ENCODE results near the gene MYO9B. TPM values are rescaled to one million over a fixed set of nuclear protein-coding genes. Genes with fewer than 3 reads are reported as not detected.
"Not testable (repeated sequence)": the region's sequence is repeated elsewhere in the genome, so short reads cannot be mapped to it uniquely, and the experiment has no call there.

MYO9B gene
- total RNA-seq, 8 experiments from 2014 or later = 16.4 to 43.5 (median 27.3) TPM

- 20 to 100% (median 83%) methylated on average over 1 to 4 of the region's 9 CpGs; no CpG with 5 or more reads in 5 of the 10 experiments for WGBS, 10 experiments
- in situ Hi-C loops (cut with MboI; ENCODE audit: low pct_unique_long_range_greater_than_20kb in 2 of 9, low sequenced_read_pairs in 9 of 9, unreplicated experiment in 9 of 9) = no loop called here
- H3K4me3 ChIP-seq = no peak overlapping the region
- no peak for ATAC-seq (replicated peaks in 6 of 8)
- no peak overlapping the region for H3K27ac ChIP-seq
- peaks cover 0 to 13% of the 10 kb centered on the region in 2 donors for H3K4me1 ChIP-seq (replicated peaks in 1 of 2)
These were observed 53.2 kb downstream of the MYO9B start for GRCh38 chr19:17128820-17129219.

DNA sequence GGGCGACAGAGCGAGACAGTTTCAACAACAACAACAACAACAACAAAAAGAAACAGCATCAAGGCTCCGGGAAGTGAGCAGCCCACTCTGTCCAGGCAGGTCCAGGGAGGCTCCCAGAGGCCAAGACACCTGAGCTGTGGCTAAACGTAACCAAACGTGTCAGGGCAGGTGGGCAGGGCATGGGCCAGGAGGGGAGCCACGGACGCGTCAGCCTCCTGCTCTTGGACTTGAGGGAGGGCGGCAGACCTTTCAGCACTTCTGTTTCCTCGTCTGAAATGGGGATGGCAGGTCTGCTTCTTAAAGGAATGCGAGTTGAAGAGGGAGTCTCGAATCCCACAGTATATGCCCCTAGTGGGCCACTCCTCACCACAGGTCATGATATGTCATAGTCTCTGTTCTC, 53.8 kb downstream of the MYO9B start:
- Histone ChIP-seq H3K4me1 (replicated peaks in 1 of 2) (peaks cover 0 to 13% of the 10 kb centered on the region in 2 donors), H3K27ac (no peak overlapping the region), H3K4me3 (no peak overlapping the region)
- 83 to 100% (median 89%) methylated on average over 1 to 7 of the region's 12 CpGs; no CpG with 5 or more reads in 5 of the 10 experiments for WGBS, 10 experiments
- in situ Hi-C loops (cut with MboI; ENCODE audit: low pct_unique_long_range_greater_than_20kb in 2 of 9, low sequenced_read_pairs in 9 of 9, unreplicated experiment in 9 of 9) = no loop called here
- ATAC-seq (replicated peaks in 6 of 8) = no peak

- 0 to 56% (median 10%) methylated on average over 1 to 12 of the region's 30 CpGs; no CpG with 5 or more reads in 3 of the 10 experiments for WGBS, 10 experiments
- peak; percentile 94 to 99 (median 96) for ATAC-seq (replicated peaks in 6 of 8)
- H3K4me3 ChIP-seq = peak overlapping the region in 3 of 5 donors; percentile 5 to 20 (median 10)
- peaks cover 16 to 18% of the 10 kb centered on the region in 2 donors for H3K4me1 ChIP-seq (replicated peaks in 1 of 2)
- in situ Hi-C loops (cut with MboI; ENCODE audit: low pct_unique_long_range_greater_than_20kb in 2 of 9, low sequenced_read_pairs in 9 of 9, unreplicated experiment in 9 of 9) = no loop called here
- peak overlapping the region; percentile 73 to 91 for H3K27ac ChIP-seq
These were observed 59.6 kb downstream of the MYO9B start for GRCh38 chr19:17135001-17135853.

DNA sequence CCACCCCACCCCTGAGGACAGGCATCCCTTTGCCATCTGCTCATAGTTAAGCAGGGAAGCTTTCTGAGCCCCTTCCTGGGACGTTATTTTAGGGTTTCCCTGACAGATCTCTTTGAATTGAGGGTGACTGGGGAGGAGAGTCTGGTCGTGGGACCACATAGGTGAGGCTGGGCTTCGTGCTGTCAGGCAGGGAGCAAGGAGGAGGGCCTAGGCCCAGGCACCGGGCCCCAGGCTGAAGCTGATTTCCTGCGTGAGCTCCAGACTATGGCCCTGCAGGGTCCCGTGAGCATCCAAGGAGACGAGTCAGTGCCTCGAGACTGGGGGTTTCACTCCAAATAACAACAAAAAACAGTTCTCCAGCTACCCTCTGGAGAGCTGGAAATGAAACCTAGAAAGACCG, 60.4 kb downstream of the MYO9B start:
- Histone ChIP-seq H3K4me3 (no peak overlapping the region), H3K4me1 (replicated peaks in 1 of 2) (peaks cover 16 to 18% of the 10 kb centered on the region in 2 donors), H3K27ac (peak overlapping the region; percentile 73 to 91)
- ATAC-seq (replicated peaks in 6 of 8) = peak in 7 of 8 experiments; percentile 5 to 24 (median 13)
- WGBS, 10 experiments = 100% methylated on average over 1 of the region's 9 CpGs; no CpG with 5 or more reads in 9 of the 10 experiments
- in situ Hi-C loops (cut with MboI; ENCODE audit: low pct_unique_long_range_greater_than_20kb in 2 of 9, low sequenced_read_pairs in 9 of 9, unreplicated experiment in 9 of 9) = no loop called here

GRCh38 chr19:17136617-17137016, 61.0 kb downstream of the MYO9B start:
- no peak for ATAC-seq (replicated peaks in 6 of 8)
- 90 to 100% (median 100%) methylated on average over 1 to 9 of the region's 11 CpGs; no CpG with 5 or more reads in 4 of the 10 experiments for WGBS, 10 experiments
- in situ Hi-C loops (cut with MboI; ENCODE audit: low pct_unique_long_range_greater_than_20kb in 2 of 9, low sequenced_read_pairs in 9 of 9, unreplicated experiment in 9 of 9) = no loop called here
- Histone ChIP-seq H3K4me1 (replicated peaks in 1 of 2) (peaks cover 16 to 18% of the 10 kb centered on the region in 2 donors), H3K4me3 (no peak overlapping the region), H3K27ac (peak overlapping the region; percentile 73 to 91)

DNA sequence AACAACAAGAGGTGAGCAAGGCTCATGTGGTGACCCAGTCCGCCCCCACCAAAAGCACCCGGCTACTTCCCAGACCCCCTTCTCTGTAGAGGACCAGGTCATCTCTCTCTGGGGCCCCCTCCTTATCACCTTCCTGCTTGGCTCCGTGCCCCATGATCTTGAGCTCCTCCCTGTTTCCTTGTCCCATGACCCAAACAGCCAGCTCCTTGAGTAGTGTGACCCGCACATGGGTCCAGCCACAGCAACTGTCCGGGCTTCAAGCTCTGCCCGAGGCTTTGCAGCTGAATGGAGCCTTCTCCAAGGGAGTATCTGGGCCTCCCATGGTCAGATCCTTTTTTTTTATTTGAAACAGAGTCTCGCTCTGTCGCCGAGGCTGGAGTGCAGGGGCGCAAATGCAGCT, 61.8 kb downstream of the MYO9B start:
- in situ Hi-C loops (cut with MboI; ENCODE audit: low pct_unique_long_range_greater_than_20kb in 2 of 9, low sequenced_read_pairs in 9 of 9, unreplicated experiment in 9 of 9) = no loop called here
- H3K4me1 ChIP-seq (replicated peaks in 1 of 2) = peaks cover 16 to 18% of the 10 kb centered on the region in 2 donors
- 93 to 100% (median 100%) methylated on average over 1 to 7 of the region's 10 CpGs; no CpG with 5 or more reads in 5 of the 10 experiments for WGBS, 10 experiments
- no peak overlapping the region for H3K27ac ChIP-seq
- no peak for ATAC-seq (replicated peaks in 6 of 8)
- no peak overlapping the region for H3K4me3 ChIP-seq

- H3K4me3 ChIP-seq; H3K27ac ChIP-seq; in situ Hi-C loops (cut with MboI; ENCODE audit: low pct_unique_long_range_greater_than_20kb in 2 of 9, low sequenced_read_pairs in 9 of 9, unreplicated experiment in 9 of 9); ATAC-seq (replicated peaks in 6 of 8): not testable (repeated sequence)
- WGBS, 10 experiments = 87 to 100% (median 99%) methylated on average over 1 to 7 of the region's 10 CpGs; no CpG with 5 or more reads in 2 of the 10 experiments
- peaks cover 16 to 18% of the 10 kb centered on the region in 2 donors for H3K4me1 ChIP-seq (replicated peaks in 1 of 2)
These were observed 62.7 kb downstream of the MYO9B start for GRCh38 chr19:17138052-17138846.

GRCh38 chr19:17138937-17139598, 63.5 kb downstream of the MYO9B start:
- Histone ChIP-seq H3K27ac (no peak overlapping the region), H3K4me3 (no peak overlapping the region), H3K4me1 (replicated peaks in 1 of 2) (peaks cover 16 to 18% of the 10 kb centered on the region in 2 donors)
- in situ Hi-C loops (cut with MboI; ENCODE audit: low pct_unique_long_range_greater_than_20kb in 2 of 9, low sequenced_read_pairs in 9 of 9, unreplicated experiment in 9 of 9) = no loop called here
- WGBS, 10 experiments = 50 to 100% (median 91%) methylated on average over 1 to 7 of the region's 10 CpGs; no CpG with 5 or more reads in 2 of the 10 experiments
- no peak for ATAC-seq (replicated peaks in 6 of 8)

GRCh38 chr19:17144771-17145170, 69.2 kb downstream of the MYO9B start:
- H3K4me3 ChIP-seq; H3K27ac ChIP-seq; H3K4me1 ChIP-seq (replicated peaks in 1 of 2); in situ Hi-C loops (cut with MboI; ENCODE audit: low pct_unique_long_range_greater_than_20kb in 2 of 9, low sequenced_read_pairs in 9 of 9, unreplicated experiment in 9 of 9): not testable (repeated sequence)
- peak in 1 of 8 experiments; percentile 79 for ATAC-seq (replicated peaks in 6 of 8)
- 17 to 97% (median 80%) methylated on average over 1 to 9 of the region's 13 CpGs for WGBS, 10 experiments

GRCh38 chr19:17145546-17146497, 70.2 kb downstream of the MYO9B start:
- no peak for ATAC-seq (replicated peaks in 6 of 8)
- H3K27ac ChIP-seq = no peak overlapping the region
- no peak overlapping the region for H3K4me3 ChIP-seq
- in situ Hi-C loops (cut with MboI; ENCODE audit: low pct_unique_long_range_greater_than_20kb in 2 of 9, low sequenced_read_pairs in 9 of 9, unreplicated experiment in 9 of 9) = no loop called here
- 75 to 100% (median 97%) methylated on average over 1 to 6 of the region's 7 CpGs; no CpG with 5 or more reads in 1 of the 10 experiments for WGBS, 10 experiments
- H3K4me1 ChIP-seq (replicated peaks in 1 of 2) = no peaks in the 10 kb centered on the region

GRCh38 chr19:17148130-17148529, 72.6 kb downstream of the MYO9B start:
- Histone ChIP-seq H3K4me3 (no peak overlapping the region), H3K4me1 (replicated peaks in 1 of 2) (no peaks in the 10 kb centered on the region), H3K27ac (no peak overlapping the region)
- WGBS, 10 experiments = 84 to 100% (median 95%) methylated on average over 1 to 5 of the region's 5 CpGs; no CpG with 5 or more reads in 2 of the 10 experiments
- no peak for ATAC-seq (replicated peaks in 6 of 8)
- in situ Hi-C loops (cut with MboI; ENCODE audit: low pct_unique_long_range_greater_than_20kb in 2 of 9, low sequenced_read_pairs in 9 of 9, unreplicated experiment in 9 of 9) = no loop called here
